Fibroblast of lung (primary cell): ENCODE measurements around the gene CPM. TPM values are rescaled to one million over a fixed set of nuclear protein-coding genes. Genes with fewer than 3 reads are reported as not detected.
A peak's percentile ranks its signal among the peaks of the same experiment; 100 is the strongest.
"Not testable (repeated sequence)": the region's sequence is repeated elsewhere in the genome, so short reads cannot be mapped to it uniquely, and the experiment has no call there.

Experiments used
- DNase-seq, 2 donors: peaks; one replicate each; pipeline versions ENCODE4 v3.0.0 to v3.0.0-alpha.2; 2010; ENCODE audit warnings: low read depth in 2 of 2
- H2AFZ ChIP-seq: 2 replicates; pipeline ENCODE4 v1.5.1; 2012; ENCODE audit warnings: low read length, control low read depth, inconsistent platforms
- H3K27ac ChIP-seq: 2 replicates; pipeline ENCODE4 v1.5.1; 2011; ENCODE audit warnings: low read length, control low read depth; ENCODE audit not compliant: insufficient read depth
- H3K27me3 ChIP-seq: 2 replicates; pipeline ENCODE4 v1.5.1; 2011; ENCODE audit warnings: mild to moderate bottlenecking, low read length; ENCODE audit not compliant: control insufficient read depth, insufficient read depth
- H3K36me3 ChIP-seq: 2 replicates; pipeline ENCODE4 v1.5.1; 2011; ENCODE audit warnings: low read length; ENCODE audit not compliant: control insufficient read depth, insufficient read depth
- H3K4me1 ChIP-seq: 2 replicates; pipeline ENCODE4 v1.5.1; 2011; ENCODE audit warnings: low read length; ENCODE audit not compliant: control insufficient read depth, insufficient read depth; ENCODE audit errors: extremely low read depth
- H3K4me2 ChIP-seq: 2 replicates; pipeline ENCODE4 v1.5.1; 2011; ENCODE audit warnings: low read length, control low read depth; ENCODE audit not compliant: insufficient read depth; ENCODE audit errors: extremely low read depth
- H3K4me3 ChIP-seq, 4 experiments: fragments of 200-600 bp in 1 of 4; sonication (generic) in 1 of 4; replicated peaks in 1 of 4; 2 replicates each; pipeline ENCODE4 v1.5.1; 2011 to 2016; ENCODE audit warnings: low read length in 4 of 4, low read depth in 3 of 4, mild to moderate bottlenecking in 3 of 4, control low read depth in 2 of 4, inconsistent platforms in 1 of 4, mixed read lengths in 1 of 4; ENCODE audit not compliant: insufficient read depth in 1 of 4; ENCODE audit errors: control extremely low read depth in 1 of 4
- H3K79me2 ChIP-seq: 2 replicates; pipeline ENCODE4 v1.5.1; 2012; ENCODE audit warnings: mild to moderate bottlenecking, low read length, inconsistent platforms; ENCODE audit not compliant: control insufficient read depth, insufficient read depth
- H3K9ac ChIP-seq: 2 replicates; pipeline ENCODE4 v1.5.1; 2011; ENCODE audit warnings: mild to moderate bottlenecking, low read length, control low read depth; ENCODE audit not compliant: insufficient read depth
- H3K9me3 ChIP-seq: 2 replicates; pipeline ENCODE4 v1.5.1; 2012; ENCODE audit warnings: low read depth, low read length; ENCODE audit not compliant: control insufficient read depth, insufficient read depth
- H4K20me1 ChIP-seq: 2 replicates; pipeline ENCODE4 v1.5.1; 2011; ENCODE audit warnings: low read length; ENCODE audit not compliant: control insufficient read depth, insufficient read depth; ENCODE audit errors: extremely low read depth
- CTCF ChIP-seq, 2 donors: IDR thresholded peaks in 1 of 2; conservative IDR thresholded peaks in 1 of 2; 1 replicate in 1 of 2; 2 replicates in 1 of 2; pipeline ENCODE4 v1.5.1; 2011 to 2012; ENCODE audit warnings: low read length in 2 of 2, control low read depth in 1 of 2, inconsistent platforms in 1 of 2, low read depth in 1 of 2, mild to moderate bottlenecking in 1 of 2
- EZH2 ChIP-seq: IDR thresholded peaks from 2 replicates; pipeline ENCODE4 v1.5.1; 2012; ENCODE audit warnings: low read length, control low read depth, mild to moderate bottlenecking; ENCODE audit errors: missing control alignments
- polyA plus RNA-seq, 2 donors: library from polyadenylated mRNA; depleted of rRNA in 1 of 2; stranded (reverse) in 1 of 2; unstranded in 1 of 2; fragments of >200 nt; gene quantifications; 2 replicates each; pipeline ENCODE4 v1.2.1, GENCODE V29; 2011 to 2012; ENCODE audit warnings: missing spikeins in 1 of 2
- total RNA-seq: library from RNA; depleted of rRNA; stranded (reverse); fragments of >200 nt; gene quantifications from 2 replicates; pipeline ENCODE4 v1.2.1, GENCODE V29; 2014

Gene CPM
- total and polyA plus RNA-seq, 2 donors (not counting 1 experiment from before 2014, with no cell fraction given): 5.3 to 23.5 TPM

GRCh38 chr12:68864604-68865003 is 68.4 kb downstream of the CPM start:
- no peak overlapping the region for H3K4me3 ChIP-seq
- TF ChIP-seq EZH2 (no peak), CTCF (conservative IDR thresholded peaks at IDR 0.05 in 1 of 2, IDR thresholded peaks at IDR 0.05 in 1 of 2; ENCODE audit: low read depth in 1 of 2, low read length in 2 of 2) (no peak)
- H4K20me1 ChIP-seq: no peaks in the 10 kb centered on the region
- no peak overlapping the region for H3K4me2 ChIP-seq
- H3K9ac ChIP-seq: no peak overlapping the region
- H3K27me3 ChIP-seq: no peaks in the 10 kb centered on the region
- no peak overlapping the region for H3K27ac ChIP-seq
- H3K36me3 ChIP-seq: no peaks in the 10 kb centered on the region
- no peak overlapping the region for H2AFZ ChIP-seq
- no peaks in the 10 kb centered on the region for H3K4me1 ChIP-seq
- H3K79me2 ChIP-seq: no peaks in the 10 kb centered on the region
- DNase-seq: no peak
- no peaks in the 10 kb centered on the region for H3K9me3 ChIP-seq

- H3K4me2 ChIP-seq: peak overlapping the region; percentile 46
- peak; percentile 24 to 61 for TF ChIP-seq CTCF (conservative IDR thresholded peaks at IDR 0.05 in 1 of 2, IDR thresholded peaks at IDR 0.05 in 1 of 2; ENCODE audit: low read depth in 1 of 2, low read length in 2 of 2)
- H3K27ac ChIP-seq, H3K79me2 ChIP-seq, H3K4me3 ChIP-seq, H3K27me3 ChIP-seq, H4K20me1 ChIP-seq, H3K9me3 ChIP-seq, H3K36me3 ChIP-seq, H3K9ac ChIP-seq, H3K4me1 ChIP-seq: not testable (repeated sequence)
- H2AFZ ChIP-seq: peak overlapping the region; percentile 37
- peak; percentile 43 to 75 for DNase-seq
Measured at GRCh38 chr12:68863886-68864454, 69.0 kb downstream of the CPM start.

DNA sequence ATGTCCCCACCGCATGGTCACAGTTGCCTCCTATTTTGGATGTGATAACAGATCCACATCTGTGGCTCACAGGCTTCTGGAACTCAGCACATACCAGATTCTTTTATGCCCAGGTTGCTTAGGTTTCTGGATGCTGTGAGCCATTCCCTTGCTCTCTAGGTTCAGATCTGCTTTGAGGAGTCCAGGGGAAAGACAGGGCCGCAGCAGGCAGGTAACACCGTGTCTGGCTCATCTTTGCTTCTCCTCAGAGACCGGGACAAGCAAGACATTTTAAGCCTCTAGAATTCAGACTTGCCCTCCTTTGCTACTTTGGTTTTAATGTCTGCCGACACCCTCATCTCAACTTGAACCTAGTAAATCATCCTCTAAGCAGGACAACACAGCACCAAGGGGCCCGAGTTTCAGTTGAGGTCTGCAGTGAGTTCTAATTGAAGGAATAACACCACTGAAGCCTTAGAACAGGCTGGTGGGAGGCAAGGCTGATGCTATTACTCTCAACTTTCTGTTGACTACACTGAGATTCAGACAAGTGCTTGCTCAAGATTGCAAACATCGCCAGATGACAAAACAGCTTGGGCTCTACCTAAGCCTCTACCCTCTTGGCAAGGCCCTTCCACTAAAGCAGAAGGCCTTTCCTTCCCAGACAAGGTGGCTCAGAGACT is 69.7 kb downstream of the CPM start:
- Histone ChIP-seq H3K27me3 (no peaks in the 10 kb centered on the region), H4K20me1 (no peaks in the 10 kb centered on the region), H3K4me2 (peak overlapping the region; percentile 46), H2AFZ (peak overlapping the region; percentile 37), H3K27ac (no peak overlapping the region), H3K79me2 (no peaks in the 10 kb centered on the region), H3K4me3 (no peak overlapping the region), H3K4me1 (no peaks in the 10 kb centered on the region), H3K9me3 (no peaks in the 10 kb centered on the region), H3K36me3 (no peaks in the 10 kb centered on the region), H3K9ac (no peak overlapping the region)
- TF ChIP-seq EZH2 (no peak), CTCF (conservative IDR thresholded peaks at IDR 0.05 in 1 of 2, IDR thresholded peaks at IDR 0.05 in 1 of 2; ENCODE audit: low read depth in 1 of 2, low read length in 2 of 2) (no peak)
- no peak for DNase-seq
